Brain microvascular endothelial cell (primary cell): ENCODE results near the gene BNIP3.

ENCODE experiments used
- DNase-seq: peaks from one replicate; pipeline ENCODE4 v3.0.0-alpha.2; 2020
- H3K27ac ChIP-seq: fragments of 250-450 bp; sonication (Bioruptor Pico); 2 replicates; pipeline ENCODE4 v1.5.1; 2020; ENCODE audit warnings: mild to moderate bottlenecking, moderate library complexity
- H3K27me3 ChIP-seq: fragments of 250-450 bp; sonication (Bioruptor Pico); replicated peaks from 2 replicates; pipeline ENCODE4 v1.5.1; 2020; ENCODE audit warnings: mild to moderate bottlenecking
- H3K36me3 ChIP-seq: fragments of 250-450 bp; sonication (Bioruptor Pico); replicated peaks from 2 replicates; pipeline ENCODE4 v1.5.1; 2020; ENCODE audit warnings: mild to moderate bottlenecking
- H3K4me3 ChIP-seq: 2 replicates; pipeline ENCODE4 v1.5.1; 2011; ENCODE audit warnings: low read depth, mild to moderate bottlenecking, control low read depth, low read length, moderate library complexity
- CTCF ChIP-seq: IDR thresholded peaks from 2 replicates; pipeline ENCODE4 v1.5.1; 2011; ENCODE audit warnings: low read depth, mild to moderate bottlenecking, moderate library complexity, low read length, control low read depth, inconsistent platforms; ENCODE audit errors: missing control alignments
- in situ Hi-C: cut with HindIII; loops from 2 replicates; pipeline ENCODE4 v1.10.0; 2017; ENCODE audit warnings: low sequenced_read_pairs, low pct_ligation_motif_present

Gene BNIP3

GRCh38 chr10:132022241-132022640, 40.5 kb upstream of the BNIP3 start:
- in situ Hi-C loops, result no loop called here
- no peak for DNase-seq
- Histone ChIP-seq H3K36me3 (no peaks in the 10 kb centered on the region), H3K4me3 (no peak overlapping the region), H3K27ac (no peak overlapping the region), H3K27me3 (peaks cover 3% of the 10 kb centered on the region)
- no peak for TF ChIP-seq CTCF

- in situ Hi-C loops, result no loop called here
- Histone ChIP-seq H3K4me3 (no peak overlapping the region), H3K27ac (no peak overlapping the region), H3K27me3 (peaks cover 3% of the 10 kb centered on the region), H3K36me3 (no peaks in the 10 kb centered on the region)
- DNase-seq, result no peak
- no peak for TF ChIP-seq CTCF
These were observed 39.9 kb upstream of the BNIP3 start for GRCh38 chr10:132021504-132022143.

GRCh38 chr10:132021046-132021445, 39.3 kb upstream of the BNIP3 start:
- no peak for TF ChIP-seq CTCF
- Histone ChIP-seq H3K36me3 (no peaks in the 10 kb centered on the region), H3K4me3 (no peak overlapping the region), H3K27me3 (peaks cover 3% of the 10 kb centered on the region), H3K27ac (no peak overlapping the region)
- in situ Hi-C loops, result no loop called here
- no peak for DNase-seq

- in situ Hi-C loops, result no loop called here
- Histone ChIP-seq H3K36me3 (no peaks in the 10 kb centered on the region), H3K27ac (no peak overlapping the region), H3K4me3 (no peak overlapping the region), H3K27me3 (peaks cover 3% of the 10 kb centered on the region)
- TF ChIP-seq CTCF, result no peak
- DNase-seq, result no peak
These were observed 38.7 kb upstream of the BNIP3 start for GRCh38 chr10:132020456-132020855.

GRCh38 chr10:132019366-132019765, 37.6 kb upstream of the BNIP3 start:
- no peak overlapping the region for H3K4me3 ChIP-seq
- H3K27me3 ChIP-seq, result peaks cover 3% of the 10 kb centered on the region
- DNase-seq, result no peak
- TF ChIP-seq CTCF, result no peak
- in situ Hi-C loops, result no loop called here
- H3K36me3 ChIP-seq, result no peaks in the 10 kb centered on the region
- H3K27ac ChIP-seq, result no peak overlapping the region

- no peak for DNase-seq
- no peaks in the 10 kb centered on the region for H3K36me3 ChIP-seq
- in situ Hi-C loops, result no loop called here
- no peak for TF ChIP-seq CTCF
- H3K27ac ChIP-seq, result no peak overlapping the region
- peaks cover 1% of the 10 kb centered on the region for H3K27me3 ChIP-seq
- no peak overlapping the region for H3K4me3 ChIP-seq
These were observed 36.7 kb upstream of the BNIP3 start for GRCh38 chr10:132018446-132018845.
